ENCODE data around the gene ZNRF3.
"Not testable (repeated sequence)": the region's sequence is repeated elsewhere in the genome, so short reads cannot be mapped to it uniquely, and the experiment has no call there.

Gene ZNRF3

GRCh38 chr22:29039148-29039547 lies 155.8 kb downstream of the ZNRF3 start:
- no peak for DNase-seq (ENCODE audit: low read depth)

- DNase-seq (ENCODE audit: low read depth): not testable (repeated sequence)
Observed at GRCh38 chr22:29039684-29040083, 156.3 kb downstream of the ZNRF3 start.

GRCh38 chr22:29040385-29041275 lies 157.3 kb downstream of the ZNRF3 start:
- DNase-seq (ENCODE audit: low read depth): peak; percentile 77

GRCh38 chr22:29041408-29041807 lies 158.0 kb downstream of the ZNRF3 start:
- no peak for DNase-seq (ENCODE audit: low read depth)

- peak; percentile 53 for DNase-seq (ENCODE audit: low read depth)
Observed at GRCh38 chr22:29043906-29044575, 160.7 kb downstream of the ZNRF3 start.

GRCh38 chr22:29044657-29045176 lies 161.3 kb downstream of the ZNRF3 start:
- DNase-seq (ENCODE audit: low read depth): peak; percentile 51

GRCh38 chr22:29048822-29049654 lies 165.7 kb downstream of the ZNRF3 start:
- DNase-seq (ENCODE audit: low read depth): no peak

GRCh38 chr22:29049655-29050263 lies 166.4 kb downstream of the ZNRF3 start:
- no peak for DNase-seq (ENCODE audit: low read depth)

- DNase-seq (ENCODE audit: low read depth): no peak
Observed at GRCh38 chr22:29050457-29050856, 167.1 kb downstream of the ZNRF3 start.

GRCh38 chr22:29053048-29053702 lies 169.8 kb downstream of the ZNRF3 start:
- DNase-seq (ENCODE audit: low read depth): no peak

- no peak for DNase-seq (ENCODE audit: low read depth)
Observed at GRCh38 chr22:29054251-29054767, 170.9 kb downstream of the ZNRF3 start.

- DNase-seq (ENCODE audit: low read depth): no peak
Observed at GRCh38 chr22:29055192-29055830, 171.9 kb downstream of the ZNRF3 start.

GRCh38 chr22:29056472-29056871 lies 173.1 kb downstream of the ZNRF3 start:
- DNase-seq (ENCODE audit: low read depth): no peak

GRCh38 chr22:29060251-29060869 lies 177.0 kb downstream of the ZNRF3 start:
- no peak for DNase-seq (ENCODE audit: low read depth)

- DNase-seq (ENCODE audit: low read depth): no peak
Observed at GRCh38 chr22:29060931-29061330, 177.6 kb downstream of the ZNRF3 start.

- no peak for DNase-seq (ENCODE audit: low read depth)
Observed at GRCh38 chr22:29061773-29062172, 178.4 kb downstream of the ZNRF3 start, which contains the start of gene C22orf31. Gene C22orf31, minus strand, starts transcription at chr22:29061831. Its CDS starts 39 bp downstream, at chr22:29061792.

- no peak for DNase-seq (ENCODE audit: low read depth)
Observed at GRCh38 chr22:29062286-29062821, 179.0 kb downstream of the ZNRF3 start.

- no peak for DNase-seq (ENCODE audit: low read depth)
Observed at GRCh38 chr22:29065468-29066190, 182.3 kb downstream of the ZNRF3 start.

- no peak for DNase-seq (ENCODE audit: low read depth)
Observed at GRCh38 chr22:29069463-29069862, 186.1 kb downstream of the ZNRF3 start.

Data from HS-5 (cell line).